K562 (cell line): ENCODE measurements around the gene MECP2. TPM values are rescaled to one million over a fixed set of nuclear protein-coding genes. Genes with fewer than 3 reads are reported as not detected.

ENCODE experiments used
- ATAC-seq: fragments of 200-7000 bp; cut with Tn5 transposase; 3 replicates; pipeline ENCODE4 v1.9.1; 2020; ENCODE audit warnings: moderate library complexity
- BruUV-seq: library from RNA; stranded (reverse); fragments of 400-500 nt; replicated peaks from 2 replicates; lab custom pipeline; 2021; lab: Mats Ljungman, UMichigan
- CTCF ChIA-PET: fragments of 300-600 bp; formaldehyde crosslinking; extraction: SDS; loops from one replicate; lab custom pipeline; 2021; ENCODE audit warnings: low intra/inter-chr PET ratio; lab: Yijun Ruan, JAX
- POLR2A ChIA-PET: fragments of 300-600, 350-650 bp; sonication (Branson Sonifier 250); formaldehyde crosslinking; extraction: SDS; loops from one replicate; lab custom pipeline; 2021; ENCODE audit warnings: antibody characterized with exemption, inconsistent platforms; lab: Yijun Ruan, JAX
- DNase-seq, 4 experiments: peaks; one replicate each; pipeline versions ENCODE4 v3.0.0 to v3.0.0-alpha.2; 2011 to 2018; ENCODE audit warnings: low spot score in 3 of 4, mixed read lengths in 3 of 4; ENCODE audit errors: extremely low read depth in 1 of 4
- FAIRE-seq: peaks from 2 replicates; lab custom pipeline; 2011; peaks lifted over from hg19 to GRCh38; lab: Jason Lieb, UNC
- H2AFZ ChIP-seq: 2 replicates; pipeline ENCODE4 v1.6.0; 2011; ENCODE audit warnings: low read depth, low read length, control low read depth, inconsistent platforms
- H3K27ac ChIP-seq: fragments of 200-600 bp; 3 replicates; pipeline ENCODE4 v1.8.0; 2011; ENCODE audit warnings: low read depth, mild to moderate bottlenecking, control low read depth, inconsistent platforms, low read length, moderate library complexity, mixed read lengths; ENCODE audit errors: extremely low read depth
- H3K27me3 ChIP-seq, 2 experiments: fragments of 300-600 bp in 1 of 2; 2 replicates in 1 of 2; 3 replicates in 1 of 2; pipeline versions ENCODE4 v1.6.0 to v1.8.0; 2011; ENCODE audit warnings: inconsistent platforms in 2 of 2, low read length in 2 of 2, mild to moderate bottlenecking in 1 of 2, mixed read lengths in 1 of 2, moderate library complexity in 1 of 2; ENCODE audit not compliant: control insufficient read depth in 2 of 2, insufficient read depth in 2 of 2
- H3K36me3 ChIP-seq: fragments of 300-600 bp; 3 replicates; pipeline ENCODE4 v1.8.0; 2011; ENCODE audit warnings: mild to moderate bottlenecking, low read length, inconsistent platforms; ENCODE audit not compliant: control insufficient read depth, insufficient read depth
- H3K4me1 ChIP-seq, 2 experiments: fragments of 200-600 bp in 1 of 2; replicated peaks in 1 of 2; 2 replicates in 1 of 2; 3 replicates in 1 of 2; pipeline versions ENCODE4 v1.5.1 to v1.8.0; 2011; ENCODE audit warnings: inconsistent platforms in 2 of 2, low read length in 2 of 2, mild to moderate bottlenecking in 1 of 2, mixed read lengths in 1 of 2, moderate library complexity in 1 of 2; ENCODE audit not compliant: control insufficient read depth in 2 of 2, insufficient read depth in 2 of 2
- H3K4me2 ChIP-seq: 2 replicates; pipeline ENCODE4 v1.6.1; 2011; ENCODE audit warnings: low read length, control low read depth, inconsistent platforms, mixed read lengths; ENCODE audit not compliant: insufficient read depth
- H3K4me3 ChIP-seq: fragments of 200-600 bp; sonication (generic), shearing (Covaris generic); 2 replicates; pipeline ENCODE4 v1.5.1; 2016; ENCODE audit warnings: control low read depth, inconsistent platforms
- H3K79me2 ChIP-seq: fragments of 200-600 bp; 3 replicates; pipeline ENCODE4 v1.8.0; 2011; ENCODE audit warnings: low read length, inconsistent platforms; ENCODE audit not compliant: control insufficient read depth, insufficient read depth
- H3K9ac ChIP-seq, 2 experiments: 2 replicates each; pipeline versions ENCODE4 v1.6.0 to v1.6.1; 2011; ENCODE audit warnings: low read depth in 2 of 2, low read length in 2 of 2, control low read depth in 1 of 2, inconsistent platforms in 1 of 2, mild to moderate bottlenecking in 1 of 2, mixed read lengths in 1 of 2; ENCODE audit not compliant: insufficient read depth in 1 of 2
- H3K9me1 ChIP-seq: one replicate; pipeline ENCODE4 v1.6.0; 2011; ENCODE audit warnings: inconsistent platforms, mild to moderate bottlenecking, low read length, moderate library complexity; ENCODE audit not compliant: control insufficient read depth, insufficient read depth
- H3K9me3 ChIP-seq: replicated peaks from 2 replicates; pipeline ENCODE4 v1.5.1; 2011; ENCODE audit warnings: low read depth, low read length, inconsistent platforms; ENCODE audit not compliant: control insufficient read depth, insufficient read depth
- H4K20me1 ChIP-seq: replicated peaks from 2 replicates; pipeline ENCODE4 v1.6.1; 2011; ENCODE audit warnings: low read length, inconsistent platforms, mixed read lengths; ENCODE audit not compliant: control insufficient read depth, insufficient read depth
- BHLHE40 ChIP-seq: IDR thresholded peaks from 2 replicates; pipeline ENCODE4 v1.6.1; 2011; ENCODE audit warnings: low read length, improper control_type of control experiment
- CBX8 ChIP-seq: fragments of 200-600 bp; sonication (generic); IDR thresholded peaks from 2 replicates; pipeline ENCODE4 v1.6.1; 2012; ENCODE audit warnings: borderline replicate concordance, mixed run types, low read depth, mild to moderate bottlenecking, moderate library complexity, mixed read lengths, low read length, control low read depth, inconsistent platforms; ENCODE audit not compliant: poor library complexity, severe bottlenecking; ENCODE audit errors: extremely low read depth
- HMGN3 ChIP-seq: IDR thresholded peaks from 2 replicates; pipeline ENCODE4 v1.6.1; 2011; ENCODE audit warnings: borderline replicate concordance, low read depth, mild to moderate bottlenecking, mixed read lengths, low read length; ENCODE audit not compliant: insufficient read length; ENCODE audit errors: extremely low read depth
- KDM5B ChIP-seq: fragments of 200-600 bp; sonication (generic); IDR thresholded peaks from 2 replicates; pipeline ENCODE4 v1.6.1; 2012; ENCODE audit warnings: low read depth, mild to moderate bottlenecking, moderate library complexity, low read length, control low read depth, inconsistent platforms; ENCODE audit not compliant: insufficient replicate concordance
- NKRF ChIP-seq: fragments of 450-650 bp; IDR thresholded peaks from 2 replicates; pipeline ENCODE4 v1.6.1; 2016; ENCODE audit warnings: borderline replicate concordance
- NR2C1 ChIP-seq, 2 experiments: fragments of 450-650 bp; IDR thresholded peaks; 2 replicates each; pipeline ENCODE4 v1.6.1; 2017; ENCODE audit warnings: mild to moderate bottlenecking in 2 of 2, antibody characterized with exemption in 1 of 2, inconsistent platforms in 1 of 2, missing compliant biosample characterization in 1 of 2, missing genetic modification characterization in 1 of 2
- RBFOX2 ChIP-seq: fragments of 200-400 bp; formaldehyde crosslinking; IDR thresholded peaks from 2 replicates; pipeline ENCODE4 v1.6.1; 2017; ENCODE audit warnings: low read depth, mild to moderate bottlenecking, low read length, moderate library complexity
- SMAD3 ChIP-seq: fragments of 450-650 bp; formaldehyde crosslinking; conservative IDR thresholded peaks from 2 replicates; pipeline ENCODE4 v1.4.0; 2020; ENCODE audit warnings: mild to moderate bottlenecking
- SRSF9 ChIP-seq: fragments of 200-400 bp; formaldehyde crosslinking; IDR thresholded peaks from 2 replicates; pipeline ENCODE4 v1.6.1; 2017; ENCODE audit warnings: low read depth, low read length, borderline replicate concordance
- TAF15 ChIP-seq: fragments of 200-400 bp; formaldehyde crosslinking; IDR thresholded peaks from 2 replicates; pipeline ENCODE4 v1.6.1; 2017; ENCODE audit warnings: mild to moderate bottlenecking, low read depth, low read length, moderate library complexity
- TEAD4 ChIP-seq, 2 experiments: sonication (generic) in 1 of 2; formaldehyde crosslinking in 1 of 2; IDR thresholded peaks; 2 replicates each; pipeline versions ENCODE4 v1.6.1 to v1.8.0; 2012 to 2022; ENCODE audit warnings: borderline replicate concordance in 1 of 2, inconsistent platforms in 1 of 2, low read length in 1 of 2, mild to moderate bottlenecking in 1 of 2, missing genetic modification reagents in 1 of 2
- THAP7 ChIP-seq: fragments of 250-450 bp; sonication (Bioruptor Pico); IDR thresholded peaks from 2 replicates; pipeline ENCODE4 v1.5.0; 2021
- ZBTB33 ChIP-seq: sonication (generic); formaldehyde crosslinking; IDR thresholded peaks from 2 replicates; pipeline ENCODE4 v1.8.1; 2023; ENCODE audit warnings: mild to moderate bottlenecking, missing genetic modification reagents
- ZNF212 ChIP-seq: fragments of 450-650 bp; formaldehyde crosslinking; IDR thresholded peaks from 2 replicates; pipeline ENCODE4 v1.4.0; 2020; ENCODE audit warnings: mild to moderate bottlenecking
- ZNF668 ChIP-seq: fragments of 250-450 bp; sonication (Bioruptor Pico); IDR thresholded peaks from 2 replicates; pipeline ENCODE4 v1.8.0; 2022; ENCODE audit warnings: mild to moderate bottlenecking, inconsistent platforms
- ZNF695 ChIP-seq: fragments of 450-650 bp; formaldehyde crosslinking; IDR thresholded peaks from 2 replicates; pipeline ENCODE4 v1.4.0; 2020; ENCODE audit warnings: mild to moderate bottlenecking, moderate library complexity
- WGBS: fragments of 100-300 bp; shearing (Covaris generic); methylation state at CpG from one replicate; pipeline ENCODE4 v1.1.6; 2016; ENCODE audit warnings: low coverage, mixed read lengths; ENCODE audit not compliant: insufficient coverage; ENCODE audit errors: missing lambda C conversion rate; 5-methylcytosine and 5-hydroxymethylcytosine counted together
- in situ Hi-C: fragments of 300-500 bp; cut with MboI; formaldehyde crosslinking; loops from 4 replicates; pipeline ENCODE4 v1.15.0; 2018; ENCODE audit warnings: inconsistent platforms, mixed read lengths
- intact Hi-C: fragments of 100-400 bp; cut with micrococcal nuclease; formaldehyde crosslinking; loops from 2 replicates; pipeline ENCODE4 v1.14.2; 2022
- polyA plus RNA-seq, 8 experiments: library from polyadenylated mRNA; depleted of rRNA in 4 of 8; stranded (reverse) in 5 of 8; unstranded in 3 of 8; fragments of >200 nt; fragmentation: Nextera tagmentation in 2 of 8; fragmentation: Illumina TruSeq in 1 of 8; extraction: Ambion mirVana in 2 of 8; extraction: Trizol in 1 of 8; gene quantifications; 2 replicates each; pipeline versions ENCODE4 v1.2.1 to v1.2.3, GENCODE V29; 2011 to 2014; ENCODE audit warnings: inconsistent platforms in 1 of 8, missing spikeins in 1 of 8
- total RNA-seq, 7 experiments: library from RNA; depleted of rRNA in 6 of 7; stranded (reverse); fragments of >200 nt in 6 of 7; fragmentation: Illumina TruSeq in 2 of 7; extraction: Trizol in 2 of 7; gene quantifications; 2 replicates each; pipeline versions ENCODE4 v1.2.1 to v1.2.3, GENCODE V29; 2011 to 2021; ENCODE audit warnings: low replicate concordance in 1 of 7

The MECP2 gene
- total and polyA plus RNA-seq, 9 of the 15 experiments (the other 6 are each of a cell fraction or from before 2014, with no cell fraction given) = 2.1 to 50.9 (median 30.5) TPM

GRCh38 chrX:154040307-154040756 lies 57.2 kb downstream of the MECP2 start (continued):
- TF ChIP-seq RBFOX2 (no peak), ZBTB33 (no peak), ZNF695 (CRISPR knock-in tag) (no peak), SMAD3 (CRISPR knock-in tag) (no peak), BHLHE40 (no peak)

- no peak overlapping the region for H3K4me3 ChIP-seq
- no peak overlapping the region for H3K27ac ChIP-seq
- H3K36me3 ChIP-seq = peaks cover 52% of the 10 kb centered on the region
- H3K27me3 ChIP-seq = no peaks in the 10 kb centered on the region
- H3K79me2 ChIP-seq = peaks cover 80% of the 10 kb centered on the region
- ATAC-seq (no peak), FAIRE-seq (no peak), DNase-seq (no peak)
- ChIA-PET POLR2A (interaction anchor here (0.6 kb wide), 1 partner anchor 20 kb away, joined by 3 read pairs; the partner anchor contains the start of gene IRAK1), CTCF (no interaction called here)
- 92% methylated on average over 10 of the region's 11 CpGs for WGBS
- peak overlapping the region in 1 of 2 experiments; percentile 43; a peak in 1 of 4 replicates for H3K9ac ChIP-seq
- H3K9me1 ChIP-seq = no peaks in the 10 kb centered on the region
- H2AFZ ChIP-seq = no peak overlapping the region
- H3K9me3 ChIP-seq = no peaks in the 10 kb centered on the region
- in situ Hi-C loops = no loop called here
- no peak overlapping the region for H3K4me2 ChIP-seq
- no peaks in the 10 kb centered on the region for H4K20me1 ChIP-seq
- H3K4me1 ChIP-seq = no peaks in the 10 kb centered on the region; a peak in 2 of 5 replicates
- intact Hi-C loops = no loop called here
- no TSS peak for BruUV-seq
- TF ChIP-seq NKRF = no peak
- no peak for TF ChIP-seq KDM5B
- no peak for TF ChIP-seq ZNF212 (CRISPR knock-in tag)
- no peak for TF ChIP-seq CBX8
- TF ChIP-seq TEAD4 (IDR thresholded peaks at IDR 0.05; ENCODE audit: low read length) = no peak
- no peak for TF ChIP-seq TEAD4 (CRISPR knock-in tag; IDR thresholded peaks at IDR 0.05; ENCODE audit: borderline replicate concordance)
- TF ChIP-seq SRSF9 = no peak
- no peak for TF ChIP-seq HMGN3
- TF ChIP-seq ZNF668 (CRISPR knock-in tag) = no peak
- no peak for TF ChIP-seq TAF15
- no peak for TF ChIP-seq THAP7
- no peak for TF ChIP-seq NR2C1 (IDR thresholded peaks at IDR 0.05)
- TF ChIP-seq NR2C1 (tag; IDR thresholded peaks at IDR 0.05) = no peak
These were observed 57.9 kb downstream of the MECP2 start for GRCh38 chrX:154039577-154039976.
